ACC112 (cell line): ENCODE results near the gene MARCHF10.

Experiments used
- H2AFZ ChIP-seq: fragments of 200-600 bp; sonication (generic); one replicate; pipeline ENCODE4 v1.6.0; 2017; ENCODE audit warnings: antibody characterized with exemption, low read length; ENCODE audit not compliant: unreplicated experiment
- H3K27ac ChIP-seq: fragments of 200-600 bp; sonication (generic); 2 replicates; pipeline ENCODE4 v1.5.1; 2014; ENCODE audit warnings: low read depth, mild to moderate bottlenecking, antibody characterized with exemption, low read length, moderate library complexity
- H3K27me3 ChIP-seq: fragments of 200-600 bp; sonication (generic); 2 replicates; pipeline ENCODE4 v1.6.1; 2014; ENCODE audit warnings: mild to moderate bottlenecking, antibody characterized with exemption, low read length, moderate library complexity, mixed read lengths; ENCODE audit not compliant: insufficient read depth
- H3K36me3 ChIP-seq: fragments of 200-600 bp; sonication (generic); 2 replicates; pipeline ENCODE4 v1.6.1; 2016; ENCODE audit warnings: mild to moderate bottlenecking, antibody characterized with exemption, low read length, moderate library complexity, mixed read lengths; ENCODE audit not compliant: insufficient read depth
- H3K4me1 ChIP-seq: fragments of 200-600 bp; sonication (generic); one replicate; pipeline ENCODE4 v1.6.1; 2016; ENCODE audit warnings: low read length, mixed read lengths; ENCODE audit not compliant: insufficient read depth, unreplicated experiment, control insufficient read depth
- H3K4me3 ChIP-seq: fragments of 200-600 bp; sonication (generic); 2 replicates; pipeline ENCODE4 v1.5.1; 2014; ENCODE audit warnings: mild to moderate bottlenecking, low read depth, low read length
- H3K79me2 ChIP-seq: fragments of 200-600 bp; sonication (generic); one replicate; pipeline ENCODE4 v1.6.0; 2016; ENCODE audit warnings: low read length; ENCODE audit not compliant: control insufficient read depth, unreplicated experiment, insufficient read depth

Gene MARCHF10

GRCh38 chr17:62801553-62802114, 6.5 kb downstream of the MARCHF10 start:
- H3K79me2 ChIP-seq: no peaks in the 10 kb centered on the region
- peaks cover 26% of the 10 kb centered on the region for H3K4me1 ChIP-seq
- H3K27me3 ChIP-seq: no peaks in the 10 kb centered on the region
- H3K27ac ChIP-seq: no peak overlapping the region
- no peak overlapping the region for H3K4me3 ChIP-seq
- H3K36me3 ChIP-seq: no peaks in the 10 kb centered on the region
- H2AFZ ChIP-seq: no peak overlapping the region

GRCh38 chr17:62800585-62800984, 7.5 kb downstream of the MARCHF10 start:
- H3K36me3 ChIP-seq: no peaks in the 10 kb centered on the region
- H3K4me3 ChIP-seq: no peak overlapping the region
- peaks cover 26% of the 10 kb centered on the region for H3K4me1 ChIP-seq
- no peak overlapping the region for H2AFZ ChIP-seq
- no peaks in the 10 kb centered on the region for H3K79me2 ChIP-seq
- peak overlapping the region; percentile 8; the same call in 1 of the 2 replicates for H3K27ac ChIP-seq
- no peaks in the 10 kb centered on the region for H3K27me3 ChIP-seq

- no peak overlapping the region for H2AFZ ChIP-seq
- H3K27ac ChIP-seq: peak overlapping the region; percentile 57
- H3K79me2 ChIP-seq: no peaks in the 10 kb centered on the region
- no peaks in the 10 kb centered on the region for H3K36me3 ChIP-seq
- no peaks in the 10 kb centered on the region for H3K27me3 ChIP-seq
- H3K4me3 ChIP-seq: no peak overlapping the region
- peaks cover 12% of the 10 kb centered on the region for H3K4me1 ChIP-seq
Observed at GRCh38 chr17:62797959-62798358, 10.2 kb downstream of the MARCHF10 start.

- Histone ChIP-seq H2AFZ (no peak overlapping the region), H3K79me2 (no peaks in the 10 kb centered on the region), H3K36me3 (no peaks in the 10 kb centered on the region), H3K4me3 (no peak overlapping the region), H3K27ac (no peak overlapping the region), H3K4me1 (peaks cover 25% of the 10 kb centered on the region), H3K27me3 (no peaks in the 10 kb centered on the region)
Observed at GRCh38 chr17:62796291-62796690, 11.8 kb downstream of the MARCHF10 start.

DNA sequence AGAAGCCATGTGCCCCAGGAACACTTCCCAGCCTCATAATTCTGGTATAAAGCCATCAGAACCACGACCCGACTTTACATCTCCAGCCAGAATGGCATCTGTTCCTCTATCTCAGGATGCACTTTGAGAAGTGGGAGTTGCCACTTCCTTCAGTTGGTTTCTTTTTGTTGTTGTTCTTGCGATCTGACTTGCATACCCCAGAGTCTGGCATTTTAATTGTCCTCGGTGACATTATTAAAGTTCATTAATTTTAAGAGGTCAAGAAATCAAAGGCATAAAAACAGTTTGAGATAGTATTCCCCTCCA, 13.5 kb downstream of the MARCHF10 start:
- no peak overlapping the region for H3K4me3 ChIP-seq

GRCh38 chr17:62793919-62794665, 14.0 kb downstream of the MARCHF10 start:
- no peaks in the 10 kb centered on the region for H3K79me2 ChIP-seq
- no peaks in the 10 kb centered on the region for H3K27me3 ChIP-seq
- peak overlapping the region; percentile 100; the same call in 1 of the 2 replicates for H3K27ac ChIP-seq
- H2AFZ ChIP-seq: no peak overlapping the region
- no peak overlapping the region for H3K4me3 ChIP-seq
- H3K4me1 ChIP-seq: peaks cover 41% of the 10 kb centered on the region
- no peaks in the 10 kb centered on the region for H3K36me3 ChIP-seq

More for the DNA sequence above, 13.5 kb downstream of the MARCHF10 start:
- no peak overlapping the region for H2AFZ ChIP-seq
- peaks cover 41% of the 10 kb centered on the region for H3K4me1 ChIP-seq
- H3K79me2 ChIP-seq: no peaks in the 10 kb centered on the region
- no peaks in the 10 kb centered on the region for H3K27me3 ChIP-seq
- no peaks in the 10 kb centered on the region for H3K36me3 ChIP-seq
- peak overlapping the region; percentile 0; the same call in 1 of the 2 replicates for H3K27ac ChIP-seq

DNA sequence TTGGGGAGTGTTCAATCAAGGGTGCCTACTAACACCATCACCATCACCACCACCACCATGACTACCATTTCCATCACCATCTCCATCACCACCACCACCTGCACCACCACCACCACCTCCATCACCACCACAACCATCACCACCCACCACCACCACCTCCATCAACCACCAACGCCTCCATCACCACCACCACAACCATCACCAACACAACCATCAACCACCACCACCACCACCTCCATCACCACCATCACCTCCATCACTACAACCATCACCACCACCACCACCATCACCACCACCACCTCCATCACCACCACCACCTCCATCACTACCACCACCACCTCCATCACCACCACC, 15.7 kb downstream of the MARCHF10 start:
- Histone ChIP-seq H3K4me3 (no peak overlapping the region; the same call in 1 of the 2 replicates), H3K27ac (peak overlapping the region; percentile 100), H2AFZ (no peak overlapping the region)

DNA sequence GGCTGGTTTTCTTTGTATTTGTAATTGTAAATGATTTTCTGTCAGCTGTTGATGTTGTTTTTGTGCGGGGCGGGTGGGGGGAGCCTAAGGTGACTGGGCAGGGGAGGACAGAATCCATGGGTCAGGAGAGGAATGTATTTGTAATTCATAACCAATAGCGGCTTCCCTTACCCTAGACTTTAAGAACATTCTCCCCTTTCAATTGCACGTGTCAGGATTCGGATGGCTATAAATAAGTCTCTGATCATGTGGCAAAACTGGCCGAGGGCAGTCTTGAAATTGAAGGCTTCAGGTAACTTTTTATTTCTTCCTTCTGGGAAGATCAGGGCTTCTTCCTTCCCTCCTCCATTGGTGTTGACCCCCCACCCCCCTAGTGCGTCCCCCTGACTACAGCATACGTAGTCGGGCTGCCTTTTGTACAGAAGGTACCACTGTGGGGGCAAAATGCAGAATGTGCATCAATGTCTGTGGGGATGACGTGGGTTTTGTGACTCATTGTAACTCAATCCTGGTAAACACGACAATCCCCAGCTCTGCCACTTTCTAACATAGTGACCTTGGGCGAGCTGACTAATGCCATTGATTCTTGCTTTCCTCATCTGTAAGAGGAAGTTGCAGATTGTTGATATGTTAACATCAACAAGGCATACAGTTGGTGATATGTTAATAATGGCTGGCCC, 16.2 kb downstream of the MARCHF10 start:
- no peak overlapping the region for H2AFZ ChIP-seq
- no peaks in the 10 kb centered on the region for H3K36me3 ChIP-seq
- peak overlapping the region; percentile 51 for H3K4me3 ChIP-seq
- H3K4me1 ChIP-seq: peaks cover 39% of the 10 kb centered on the region
- H3K79me2 ChIP-seq: no peaks in the 10 kb centered on the region
- H3K27me3 ChIP-seq: no peaks in the 10 kb centered on the region
- H3K27ac ChIP-seq: peak overlapping the region; percentile 100

More for the DNA sequence above, 15.7 kb downstream of the MARCHF10 start:
- Histone ChIP-seq H3K79me2 (no peaks in the 10 kb centered on the region), H3K36me3 (no peaks in the 10 kb centered on the region), H3K27me3 (no peaks in the 10 kb centered on the region), H3K4me1 (peaks cover 34% of the 10 kb centered on the region)

DNA sequence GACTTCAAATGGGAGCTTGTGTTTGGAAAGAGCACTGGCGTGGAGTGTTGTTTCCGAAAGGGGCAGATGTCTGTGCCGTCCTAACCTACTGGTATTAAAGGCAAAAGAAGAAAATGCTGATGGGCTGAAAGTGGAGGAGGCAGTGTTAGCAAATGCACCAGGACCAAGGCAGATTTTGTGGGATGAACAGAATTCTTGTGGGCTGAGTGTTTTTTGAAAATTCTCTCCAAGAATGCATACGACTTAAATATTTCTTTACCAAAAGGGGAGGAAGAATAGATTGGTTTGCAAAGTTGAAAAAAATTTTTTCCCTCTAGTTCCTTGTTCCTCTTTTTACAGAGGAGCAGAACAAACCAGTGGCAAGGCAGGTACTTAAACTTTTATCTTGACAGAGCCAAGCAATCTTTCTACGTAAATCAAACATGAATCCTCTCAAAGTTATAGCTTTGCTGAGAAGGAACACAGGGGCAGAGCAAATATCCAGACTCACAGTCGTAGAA, 16.8 kb downstream of the MARCHF10 start:
- Histone ChIP-seq H2AFZ (no peak overlapping the region), H3K27ac (peak overlapping the region; percentile 100), H3K36me3 (no peaks in the 10 kb centered on the region), H3K79me2 (no peaks in the 10 kb centered on the region), H3K4me1 (peaks cover 39% of the 10 kb centered on the region), H3K27me3 (no peaks in the 10 kb centered on the region), H3K4me3 (peak overlapping the region; percentile 51)

DNA sequence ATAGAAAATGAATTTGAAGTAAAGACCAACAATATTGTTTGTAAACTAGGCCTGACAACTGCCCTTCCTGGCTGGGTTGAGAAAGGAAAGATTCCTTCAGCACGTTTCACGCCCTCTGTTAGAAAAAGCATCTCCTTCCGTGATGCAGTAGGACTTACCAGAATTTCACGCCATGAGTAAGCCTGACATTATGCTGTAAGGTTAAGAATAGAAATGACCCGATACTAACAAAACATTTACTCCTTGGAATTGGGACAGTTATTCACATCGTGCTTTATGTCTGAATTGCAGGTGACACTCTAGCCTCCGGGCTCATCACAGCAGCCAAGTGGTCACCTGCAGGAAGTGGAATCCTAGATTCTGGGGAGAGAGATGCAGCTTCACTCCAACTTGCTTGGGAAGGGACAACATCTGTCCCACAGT, 17.5 kb downstream of the MARCHF10 start:
- H3K27ac ChIP-seq: peak overlapping the region; percentile 100
- H3K4me3 ChIP-seq: peak overlapping the region; percentile 51; the same call in 1 of the 2 replicates
- no peaks in the 10 kb centered on the region for H3K79me2 ChIP-seq
- H3K36me3 ChIP-seq: no peaks in the 10 kb centered on the region
- no peaks in the 10 kb centered on the region for H3K27me3 ChIP-seq
- H2AFZ ChIP-seq: no peak overlapping the region
- H3K4me1 ChIP-seq: peaks cover 39% of the 10 kb centered on the region
